Heart right ventricle (tissue), 16 donors: Measurements from ENCODE around the gene ALX4. TPM values are rescaled to one million over a fixed set of nuclear protein-coding genes. Genes with fewer than 3 reads are reported as not detected.

Experiments
- ATAC-seq, 8 donors: fragments of 200-7000 bp; cut with Tn5 transposase; one replicate each; pipeline ENCODE4 v1.9.1; 2020; ENCODE audit warnings: mild to moderate bottlenecking in 8 of 8, moderate library complexity in 8 of 8, moderate number of reproducible peaks in 1 of 8
- DNase-seq, 2 donors: peaks; one replicate each; pipeline ENCODE4 v3.0.0-alpha.2; 2020
- H3K27ac ChIP-seq, 10 donors: fragments of 200-600 bp; sonication (generic) in 2 of 10; one replicate each; pipeline versions ENCODE4 v1.5.0 to v1.8.0; 2020 to 2022; ENCODE audit warnings: mild to moderate bottlenecking in 3 of 10
- H3K27me3 ChIP-seq, 7 donors: fragments of 200-600 bp; one replicate each; pipeline ENCODE4 v1.8.0; 2021 to 2022; ENCODE audit warnings: mild to moderate bottlenecking in 2 of 7
- H3K36me3 ChIP-seq, 9 donors: fragments of 200-600 bp; sonication (generic) in 1 of 9; one replicate each; pipeline versions ENCODE4 v1.5.0 to v1.8.0; 2020 to 2022; ENCODE audit warnings: mild to moderate bottlenecking in 2 of 9
- H3K4me1 ChIP-seq, 9 donors: fragments of 200-600 bp; sonication (generic) in 1 of 9; one replicate each; pipeline versions ENCODE4 v1.5.0 to v1.8.0; 2020 to 2022; ENCODE audit warnings: mild to moderate bottlenecking in 4 of 9
- H3K4me3 ChIP-seq, 10 donors: fragments of 200-600 bp; sonication (generic) in 2 of 10; one replicate each; pipeline versions ENCODE4 v1.5.0 to v1.8.0; 2020 to 2022; ENCODE audit warnings: mild to moderate bottlenecking in 7 of 10, moderate library complexity in 2 of 10
- H3K9me3 ChIP-seq, 11 donors: fragments of 200-600 bp in 10 of 11; sonication (generic) in 2 of 11; one replicate each; pipeline versions ENCODE4 v1.5.0 to v1.8.0; 2013 to 2022; ENCODE audit warnings: mild to moderate bottlenecking in 2 of 11, control low read depth in 1 of 11, moderate library complexity in 1 of 11
- CTCF ChIP-seq, 9 donors: fragments of 200-600 bp; sonication (generic) in 2 of 9; IDR thresholded peaks; one replicate each; pipeline versions ENCODE4 v1.5.0 to v1.8.0; 2021 to 2022; ENCODE audit warnings: antibody characterized with exemption in 9 of 9, mild to moderate bottlenecking in 5 of 9, moderate library complexity in 1 of 9
- WGBS, 2 donors: extraction: QIAGEN DNeasy Blood & Tissue Kit; methylation state at CpG; one replicate each; pipeline ENCODE4 v1.1.7; 2013; ENCODE audit warnings: inconsistent platforms in 1 of 2; 5-methylcytosine and 5-hydroxymethylcytosine counted together
- intact Hi-C, 10 donors: fragments of 100-400 bp; cut with DNase I; formaldehyde crosslinking; loops; one replicate each; pipeline versions ENCODE4 v1.11.1 to v1.14.2; 2022
- polyA plus RNA-seq, 2 donors: library from polyadenylated mRNA; stranded (reverse); fragments of 200-250 nt; gene quantifications; one replicate each; pipeline ENCODE4 v1.2.3, GENCODE V29; 2013
- total RNA-seq, 10 donors: library from RNA; stranded (reverse); fragmentation: NEBNext Ultra II Directional in 3 of 10; extraction: Animal tissue kit (Norgen Biotek cat#: 25700) in 3 of 10; gene quantifications; one replicate each; pipeline versions ENCODE4 v1.2.1 to v1.2.4, GENCODE V29; 2021 to 2023
- donor health status: Arrhythmogenic right ventricular cardiomyopathy.
- donor health status: ischemic (EF 13 %, LVEDD 7.1; RV severe dilation, severe dysfunction).
- donor health status: healthy with polysubstance abuse.
- donor health status: DM: no; HTN: yes; CAD: no.
- donor health status: DM: no; HTN: no; CAD: no.
- donor health status: ischemic (EF 25% LVEDD 6.9; RV normal size, moderate dysfunction).
- donor health status: ischemic (EF 25% LVEDD 5.7; RV mildly dilated, moderate dysfunction).
- donor health status: healthy.
- donor health status: DM: yes; HTN: yes; CAD: no.
- donor health status: Ischemic cardiomyopathy.
- donor health status: ischemic (EF 35%, LVEDD 5.7; RV mildly dilated, moderate dysfunction).
- donor health status: nonischemic (EF 11% LVEDD 7.7; RV severe dilation, severe dysfunction).
- donor health status: DM: yes; HTN: yes; CAD: no.
- donor health status: PGD.
- donor health status: ischemic (EF 29% LVEDD 5.4; RV normal size, mild dysfunction).
- donor health status: nonischemic (EF 23%, LVEDD 6.1; RV moderate dilation, normal function).

ALX4 gene
- total and polyA plus RNA-seq, 12 donors, result 0.01 to 0.07 (median 0.06) TPM; not detected in 5

DNA sequence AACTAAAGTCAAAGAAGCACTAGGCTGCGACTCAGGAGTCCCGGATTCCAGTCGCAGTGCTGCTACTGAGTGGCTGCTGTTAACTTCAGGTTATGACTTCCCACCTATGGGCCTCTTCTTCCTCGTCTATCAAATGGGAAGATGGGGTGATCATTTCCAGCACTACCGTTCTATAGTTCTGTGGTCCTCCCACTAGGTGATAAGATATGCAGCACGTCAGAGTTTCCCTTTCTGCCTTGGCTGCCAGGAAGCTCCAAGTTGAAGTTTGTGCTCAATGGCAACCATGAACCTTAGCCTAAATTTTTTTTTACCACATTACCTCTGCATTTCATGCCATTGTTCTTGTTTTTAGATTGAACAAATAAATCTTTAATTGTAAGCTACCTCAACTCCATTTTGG, 38.7 kb downstream of the ALX4 start:
- ATAC-seq (no peak), DNase-seq (no peak)
- H3K4me1 ChIP-seq, result peaks cover 0 to 4% (median 0%) of the 10 kb centered on the region in 9 donors
- TF ChIP-seq CTCF (IDR thresholded peaks at IDR 0.05), result no peak
- no peaks in the 10 kb centered on the region for H3K36me3 ChIP-seq
- H3K9me3 ChIP-seq, result no peaks in the 10 kb centered on the region
- H3K27ac ChIP-seq, result no peak overlapping the region
- no peaks in the 10 kb centered on the region for H3K27me3 ChIP-seq
- 94 to 96% methylated on average over 6 of the region's 6 CpGs for WGBS, 2 donors
- H3K4me3 ChIP-seq, result no peak overlapping the region
- intact Hi-C loops, result no loop called here

- Histone ChIP-seq H3K36me3 (no peaks in the 10 kb centered on the region), H3K9me3 (no peaks in the 10 kb centered on the region), H3K27me3 (no peaks in the 10 kb centered on the region), H3K4me1 (peaks cover 0 to 4% (median 0%) of the 10 kb centered on the region in 9 donors), H3K4me3 (no peak overlapping the region), H3K27ac (peak overlapping the region in 1 of 10 donors; percentile 66)
- no peak for TF ChIP-seq CTCF (IDR thresholded peaks at IDR 0.05)
- ATAC-seq (peak in 1 of 8 donors; percentile 26), DNase-seq (no peak)
- 86 to 91% methylated on average over 20 of the region's 20 CpGs for WGBS, 2 donors
- intact Hi-C loops, result no loop called here
Observed at GRCh38 chr11:44270403-44271273, 39.3 kb downstream of the ALX4 start.

DNA sequence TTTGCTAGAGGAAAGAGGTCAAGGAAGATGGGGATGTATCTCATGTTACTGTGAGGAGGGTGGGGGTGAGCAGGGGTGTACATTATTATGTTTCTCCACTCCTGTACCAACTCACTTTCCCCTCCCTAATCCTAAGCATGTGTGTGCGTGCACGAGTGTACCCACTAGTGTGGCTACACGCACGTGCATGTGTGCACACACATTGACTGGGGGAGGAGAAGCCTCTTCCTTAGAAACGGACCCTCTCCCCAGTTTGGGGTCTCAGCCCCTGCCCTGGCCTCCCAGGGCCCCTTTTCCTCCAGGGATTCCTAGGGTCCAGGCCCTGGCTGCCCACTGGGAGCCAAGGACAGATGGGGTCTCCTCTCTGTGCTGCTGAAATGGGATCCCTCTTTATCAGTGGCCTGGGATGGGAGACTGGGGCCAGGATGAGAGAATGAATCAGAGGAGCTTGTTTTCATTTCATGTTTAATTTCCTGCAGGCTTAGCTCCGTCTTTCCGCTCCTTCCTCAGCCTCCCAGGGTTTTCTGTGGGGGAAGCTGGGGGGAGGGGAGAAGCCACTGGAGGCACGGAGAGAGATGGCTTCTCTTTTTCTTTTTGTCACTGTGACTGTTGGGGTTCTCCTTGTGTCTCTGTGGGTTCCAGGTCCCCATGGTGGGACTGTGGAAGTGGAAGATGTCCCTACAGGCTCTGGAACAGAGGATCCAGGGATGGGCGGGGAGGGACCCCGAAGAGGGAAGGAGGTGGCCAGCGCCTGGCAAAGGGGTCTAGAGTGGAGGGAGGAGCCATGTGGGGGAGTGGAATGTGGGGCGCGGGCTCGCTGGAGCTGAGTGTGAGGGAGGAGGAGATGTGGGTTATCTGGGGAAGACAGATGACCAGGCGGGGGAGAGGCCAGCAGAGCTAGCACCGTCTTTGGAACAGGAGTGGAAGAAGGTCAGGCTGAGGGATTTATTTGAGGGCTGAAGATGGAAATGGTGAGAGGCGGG, 40.3 kb downstream of the ALX4 start:
- H3K27ac ChIP-seq, result peak overlapping the region in 2 of 10 donors; percentile 0 to 66
- no peak for DNase-seq
- H3K27me3 ChIP-seq, result no peaks in the 10 kb centered on the region
- H3K4me3 ChIP-seq, result no peak overlapping the region
- H3K4me1 ChIP-seq, result peaks cover 0 to 4% (median 0%) of the 10 kb centered on the region in 9 donors
- peak in 6 of 8 donors; percentile 24 to 63 (median 45) for ATAC-seq
- no peak for TF ChIP-seq CTCF (IDR thresholded peaks at IDR 0.05)
- no peaks in the 10 kb centered on the region for H3K36me3 ChIP-seq
- intact Hi-C loops, result no loop called here
- 52 to 63% methylated on average over 17 of the region's 17 CpGs for WGBS, 2 donors
- no peaks in the 10 kb centered on the region for H3K9me3 ChIP-seq

- Histone ChIP-seq H3K4me1 (peaks cover 0 to 4% (median 0%) of the 10 kb centered on the region in 9 donors), H3K9me3 (no peaks in the 10 kb centered on the region), H3K4me3 (no peak overlapping the region), H3K27ac (no peak overlapping the region), H3K36me3 (no peaks in the 10 kb centered on the region), H3K27me3 (no peaks in the 10 kb centered on the region)
- no peak for DNase-seq
- WGBS, 2 donors, result 90 to 93% methylated on average over 5 of the region's 5 CpGs
- intact Hi-C loops, result no loop called here
- no peak for ATAC-seq
- no peak for TF ChIP-seq CTCF (IDR thresholded peaks at IDR 0.05)
Observed at GRCh38 chr11:44268614-44269080, 41.3 kb downstream of the ALX4 start.
